Neural progenitor cell (in vitro differentiated cells): Measurements from ENCODE around the gene EPHB1. TPM values are rescaled to one million over a fixed set of nuclear protein-coding genes. Genes with fewer than 3 reads are reported as not detected.
"Not testable (repeated sequence)": the region's sequence is repeated elsewhere in the genome, so short reads cannot be mapped to it uniquely, and the experiment has no call there.

Experiments
- DNase-seq: peaks from one replicate; pipeline ENCODE4 v3.0.0-alpha.2; 2016; ENCODE audit warnings: low spot score
- H2AFZ ChIP-seq: fragments of 200-600 bp; sonication (generic); replicated peaks from 2 replicates; pipeline ENCODE4 v1.6.1; 2016; ENCODE audit warnings: antibody characterized with exemption
- H3F3A ChIP-seq: fragments of 200-600 bp; sonication (generic); 2 replicates; pipeline ENCODE4 v1.6.1; 2016; ENCODE audit warnings: antibody characterized with exemption, low read depth
- H3K27ac ChIP-seq: fragments of 200-600 bp; sonication (generic); 2 replicates; pipeline ENCODE4 v1.5.1; 2016; ENCODE audit warnings: mild to moderate bottlenecking
- H3K27me3 ChIP-seq: fragments of 200-600 bp; sonication (generic); 2 replicates; pipeline ENCODE4 v1.6.1; 2016; ENCODE audit warnings: mild to moderate bottlenecking, moderate library complexity
- H3K36me3 ChIP-seq: fragments of 200-600 bp; sonication (generic); 2 replicates; pipeline ENCODE4 v1.5.1; 2016
- H3K4me1 ChIP-seq: fragments of 200-600 bp; sonication (generic); 2 replicates; pipeline ENCODE4 v1.6.1; 2016; ENCODE audit warnings: mixed run types
- H3K4me2 ChIP-seq: fragments of 200-600 bp; sonication (generic); 2 replicates; pipeline ENCODE4 v1.6.1; 2016
- H3K4me3 ChIP-seq: fragments of 200-600 bp; sonication (generic); 2 replicates; pipeline ENCODE4 v1.5.1; 2016
- H3K79me2 ChIP-seq: fragments of 200-600 bp; sonication (generic); 2 replicates; pipeline ENCODE4 v1.6.1; 2016; ENCODE audit warnings: low read depth
- H3K9ac ChIP-seq: fragments of 200-600 bp; sonication (generic); 2 replicates; pipeline ENCODE4 v1.6.1; 2016
- H3K9me3 ChIP-seq: fragments of 200-600 bp; sonication (generic); 2 replicates; pipeline ENCODE4 v1.5.1; 2016; ENCODE audit warnings: low read depth
- H4K20me1 ChIP-seq: fragments of 200-600 bp; sonication (generic); 2 replicates; pipeline ENCODE4 v1.6.1; 2016; ENCODE audit warnings: low read depth
- H3K27ac Mint-ChIP-seq: 3 replicates; pipeline ENCODE4 v1.8.0; 2021; ENCODE audit warnings: mixed read lengths
- H3K27me3 Mint-ChIP-seq: 2 replicates; pipeline ENCODE4 v1.8.0; 2022; ENCODE audit warnings: low read depth, mild to moderate bottlenecking, inconsistent platforms, moderate library complexity, mixed read lengths; ENCODE audit not compliant: insufficient read depth
- H3K36me3 Mint-ChIP-seq: 3 replicates; pipeline ENCODE4 v1.8.0; 2021; ENCODE audit warnings: mixed read lengths
- H3K4me1 Mint-ChIP-seq: 3 replicates; pipeline ENCODE4 v1.8.0; 2021; ENCODE audit warnings: mixed read lengths
- H3K4me3 Mint-ChIP-seq: 3 replicates; pipeline ENCODE4 v1.8.0; 2021; ENCODE audit warnings: mild to moderate bottlenecking, moderate library complexity, mixed read lengths
- H3K9me3 Mint-ChIP-seq: 3 replicates; pipeline ENCODE4 v1.8.0; 2020; ENCODE audit warnings: mixed read lengths
- EZH2 ChIP-seq: fragments of 200-600 bp; sonication (generic); IDR thresholded peaks from 2 replicates; pipeline ENCODE4 v1.6.1; 2017; ENCODE audit warnings: antibody characterized with exemption, mild to moderate bottlenecking, moderate library complexity
- EZH2phosphoT487 ChIP-seq: fragments of 200-600 bp; sonication (generic); IDR thresholded peaks from 2 replicates; pipeline ENCODE4 v1.6.1; 2017; ENCODE audit warnings: antibody characterized with exemption
- total RNA-seq: library from RNA; depleted of rRNA; stranded (reverse); fragments of >200 nt; gene quantifications from 2 replicates; pipeline ENCODE4 v1.2.3, GENCODE V29; 2015; ENCODE audit warnings: low replicate concordance
- TF ChIP-seq, protein P1 (sequence below): fragments of 200-600 bp; sonication (generic); IDR thresholded peaks from 2 replicates; pipeline ENCODE4 v1.5.1; 2017; ENCODE audit warnings: antibody characterized with exemption, mild to moderate bottlenecking

Gene EPHB1
- total RNA-seq, 1 donor from 2014 or later: 9.1 TPM

DNA sequence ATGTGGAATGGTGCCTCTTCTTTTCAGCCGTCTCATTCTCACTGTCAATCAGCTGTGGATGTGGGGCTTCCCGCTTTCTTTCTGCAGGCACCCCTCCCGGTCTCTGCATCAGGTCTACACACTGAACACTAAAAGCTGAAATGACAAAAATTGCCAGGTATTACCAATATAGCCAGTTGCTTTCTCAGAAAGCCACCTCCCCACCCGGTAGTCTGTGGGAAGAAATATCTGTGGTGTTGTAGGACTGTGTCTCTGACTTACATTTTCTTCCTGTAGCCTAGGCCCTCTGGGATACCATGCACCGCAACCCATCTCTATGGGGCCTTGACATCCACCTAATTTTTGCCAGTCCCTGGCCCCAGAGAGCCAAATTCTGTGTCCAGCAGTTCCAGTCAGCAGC, 19.2 kb upstream of the EPHB1 start:
- no peak overlapping the region for H2AFZ ChIP-seq
- H3K27me3 ChIP-seq: peaks cover 3% of the 10 kb centered on the region
- no peaks in the 10 kb centered on the region for H3K27me3 Mint-ChIP-seq
- H3K4me3 Mint-ChIP-seq: no peak overlapping the region
- no peak for TF ChIP-seq EZH2phosphoT487
- TF ChIP-seq, protein P1, sequence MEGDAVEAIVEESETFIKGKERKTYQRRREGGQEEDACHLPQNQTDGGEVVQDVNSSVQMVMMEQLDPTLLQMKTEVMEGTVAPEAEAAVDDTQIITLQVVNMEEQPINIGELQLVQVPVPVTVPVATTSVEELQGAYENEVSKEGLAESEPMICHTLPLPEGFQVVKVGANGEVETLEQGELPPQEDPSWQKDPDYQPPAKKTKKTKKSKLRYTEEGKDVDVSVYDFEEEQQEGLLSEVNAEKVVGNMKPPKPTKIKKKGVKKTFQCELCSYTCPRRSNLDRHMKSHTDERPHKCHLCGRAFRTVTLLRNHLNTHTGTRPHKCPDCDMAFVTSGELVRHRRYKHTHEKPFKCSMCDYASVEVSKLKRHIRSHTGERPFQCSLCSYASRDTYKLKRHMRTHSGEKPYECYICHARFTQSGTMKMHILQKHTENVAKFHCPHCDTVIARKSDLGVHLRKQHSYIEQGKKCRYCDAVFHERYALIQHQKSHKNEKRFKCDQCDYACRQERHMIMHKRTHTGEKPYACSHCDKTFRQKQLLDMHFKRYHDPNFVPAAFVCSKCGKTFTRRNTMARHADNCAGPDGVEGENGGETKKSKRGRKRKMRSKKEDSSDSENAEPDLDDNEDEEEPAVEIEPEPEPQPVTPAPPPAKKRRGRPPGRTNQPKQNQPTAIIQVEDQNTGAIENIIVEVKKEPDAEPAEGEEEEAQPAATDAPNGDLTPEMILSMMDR: no peak
- TF ChIP-seq EZH2: no peak
- no peaks in the 10 kb centered on the region for H3K4me1 Mint-ChIP-seq
- DNase-seq: no peak
- no peak overlapping the region for H3K4me2 ChIP-seq
- no peaks in the 10 kb centered on the region for H3F3A ChIP-seq
- no peak overlapping the region for H3K9ac ChIP-seq
- H3K27ac ChIP-seq: no peak overlapping the region
- H3K79me2 ChIP-seq: no peaks in the 10 kb centered on the region
- no peaks in the 10 kb centered on the region for H3K36me3 Mint-ChIP-seq
- no peaks in the 10 kb centered on the region for H3K9me3 Mint-ChIP-seq
- H3K27ac Mint-ChIP-seq: no peak overlapping the region
- no peak overlapping the region for H3K4me3 ChIP-seq
- no peaks in the 10 kb centered on the region for H3K4me1 ChIP-seq
- no peaks in the 10 kb centered on the region for H4K20me1 ChIP-seq
- H3K36me3 ChIP-seq: no peaks in the 10 kb centered on the region
- no peaks in the 10 kb centered on the region for H3K9me3 ChIP-seq

DNA sequence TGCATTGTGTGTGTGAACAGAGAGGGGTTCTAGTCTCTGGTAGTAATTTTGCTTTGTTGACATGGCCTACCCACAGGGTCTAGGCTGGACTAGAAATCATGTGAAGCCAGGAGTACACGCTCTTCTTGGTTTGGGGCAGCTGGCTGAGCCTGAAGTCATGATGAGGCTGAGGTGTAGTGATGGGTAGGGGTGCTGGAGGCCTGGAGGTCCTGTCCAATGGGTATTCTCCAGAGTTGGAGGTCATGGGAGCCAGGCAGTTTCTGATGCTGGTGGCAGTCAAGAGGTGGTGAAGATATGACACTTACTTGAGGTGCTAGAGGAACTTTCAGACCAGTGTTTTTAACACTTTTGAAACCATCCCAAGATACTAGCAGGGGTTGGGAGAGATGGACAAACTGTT, 18.5 kb upstream of the EPHB1 start:
- Histone ChIP-seq H4K20me1 (no peaks in the 10 kb centered on the region), H2AFZ (no peak overlapping the region), H3K27me3 (peaks cover 5% of the 10 kb centered on the region), H3F3A (no peaks in the 10 kb centered on the region), H3K4me3 (no peak overlapping the region), H3K9me3 (no peaks in the 10 kb centered on the region), H3K27ac (no peak overlapping the region), H3K4me2 (no peak overlapping the region), H3K36me3 (no peaks in the 10 kb centered on the region), H3K79me2 (no peaks in the 10 kb centered on the region), H3K4me1 (no peaks in the 10 kb centered on the region), H3K9ac (no peak overlapping the region)
- Mint-ChIP-seq H3K27me3 (no peaks in the 10 kb centered on the region), H3K36me3 (no peaks in the 10 kb centered on the region), H3K4me1 (no peaks in the 10 kb centered on the region), H3K27ac (no peak overlapping the region), H3K4me3 (no peak overlapping the region), H3K9me3 (no peaks in the 10 kb centered on the region)
- TF ChIP-seq, protein P1: no peak
- TF ChIP-seq EZH2phosphoT487: no peak
- no peak for TF ChIP-seq EZH2
- DNase-seq: no peak

DNA sequence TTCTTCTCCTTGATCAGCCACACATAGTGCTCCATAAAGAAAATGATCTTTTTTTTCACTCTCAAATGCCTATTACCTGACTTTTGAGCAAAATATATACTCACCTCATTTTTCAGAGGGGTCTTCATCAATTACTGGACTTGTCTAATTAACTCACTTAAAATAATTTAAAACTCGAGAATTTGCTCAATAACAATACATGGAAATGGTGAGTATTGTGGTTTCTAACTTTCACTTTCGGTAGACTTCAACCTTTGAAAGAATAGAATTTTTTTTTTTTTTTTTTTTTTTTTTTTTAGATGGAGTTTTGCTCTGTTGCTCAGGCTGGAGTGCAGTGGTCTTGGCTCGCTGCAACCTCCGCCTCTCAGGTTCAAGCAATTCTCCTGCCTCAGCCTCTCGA, 17.7 kb upstream of the EPHB1 start:
- Mint-ChIP-seq H3K4me3 (no peak overlapping the region), H3K4me1 (no peaks in the 10 kb centered on the region), H3K27me3 (no peaks in the 10 kb centered on the region), H3K36me3 (no peaks in the 10 kb centered on the region), H3K9me3 (no peaks in the 10 kb centered on the region), H3K27ac (no peak overlapping the region)
- no peaks in the 10 kb centered on the region for H3F3A ChIP-seq
- H3K4me2 ChIP-seq: no peak overlapping the region
- TF ChIP-seq EZH2 (no peak), EZH2phosphoT487 (no peak)
- TF ChIP-seq, protein P1: no peak
- H3K27ac ChIP-seq: no peak overlapping the region
- no peak overlapping the region for H3K4me3 ChIP-seq
- peaks cover 10% of the 10 kb centered on the region for H3K27me3 ChIP-seq
- H3K79me2 ChIP-seq: no peaks in the 10 kb centered on the region
- H2AFZ ChIP-seq: no peak overlapping the region
- H3K4me1 ChIP-seq: no peaks in the 10 kb centered on the region
- H3K9me3 ChIP-seq: no peaks in the 10 kb centered on the region
- H4K20me1 ChIP-seq: no peaks in the 10 kb centered on the region
- H3K36me3 ChIP-seq: no peaks in the 10 kb centered on the region
- no peak for DNase-seq
- H3K9ac ChIP-seq: no peak overlapping the region

DNA sequence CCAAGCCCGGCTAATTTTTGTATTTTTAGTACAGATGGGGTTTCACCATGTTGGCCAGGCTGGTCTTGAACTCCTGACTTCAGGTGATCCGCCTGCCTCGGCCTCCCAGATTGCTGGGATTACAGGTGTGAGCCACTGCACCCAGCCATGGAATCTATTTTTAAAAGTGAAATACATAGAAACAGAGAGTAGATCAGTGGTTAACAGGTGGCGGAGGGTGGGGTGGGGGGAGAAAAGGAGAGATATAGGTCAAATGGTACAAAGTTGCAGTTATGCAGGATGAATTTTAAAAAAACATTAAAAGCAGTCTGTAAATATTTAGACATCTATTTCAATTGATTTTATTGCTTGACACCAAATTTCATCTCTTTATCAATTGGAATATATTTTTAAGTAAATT, 6.8 kb upstream of the EPHB1 start:
- not testable (repeated sequence) for DNase-seq, H3K36me3 Mint-ChIP-seq, H3K4me3 Mint-ChIP-seq, H3K9ac ChIP-seq, H3K4me3 ChIP-seq, H3K4me1 ChIP-seq, H2AFZ ChIP-seq, H3K4me1 Mint-ChIP-seq, H3K79me2 ChIP-seq, H3K27ac ChIP-seq, H3K4me2 ChIP-seq, H3K36me3 ChIP-seq, H3K9me3 ChIP-seq, H4K20me1 ChIP-seq, H3K27ac Mint-ChIP-seq, H3F3A ChIP-seq, H3K9me3 Mint-ChIP-seq
- H3K27me3 Mint-ChIP-seq: peaks cover 11% of the 10 kb centered on the region
- H3K27me3 ChIP-seq: peaks cover 54% of the 10 kb centered on the region
